K562 (cell line): ENCODE data around the gene GGT6. TPM values are rescaled to one million over a fixed set of nuclear protein-coding genes. Genes with fewer than 3 reads are reported as not detected.

Experiments
- DMBX1 ChIP-seq: fragments of 250-450 bp; sonication (Bioruptor Pico); IDR thresholded peaks from 2 replicates; pipeline ENCODE4 v1.8.0; 2022; ENCODE audit warnings: inconsistent platforms, mild to moderate bottlenecking, moderate library complexity, borderline replicate concordance
- FUS ChIP-seq: fragments of 200-400 bp; formaldehyde crosslinking; optimal IDR thresholded peaks from 2 replicates; pipeline ENCODE3; 2017; ENCODE audit warnings: low read depth, low read length
- L3MBTL2 ChIP-seq: fragments of 450-650 bp; IDR thresholded peaks from 2 replicates; pipeline ENCODE4 v1.6.1; 2016; ENCODE audit warnings: mild to moderate bottlenecking, moderate library complexity
- MAFK ChIP-seq: IDR thresholded peaks from 2 replicates; pipeline ENCODE4 v1.6.1; 2011; ENCODE audit warnings: low read length, improper control_type of control experiment
- NR2F6 ChIP-seq: fragments of 450-650 bp; formaldehyde crosslinking; IDR thresholded peaks from 2 replicates; pipeline ENCODE4 v1.4.0; 2020; ENCODE audit warnings: mild to moderate bottlenecking
- NUFIP1 ChIP-seq: fragments of 450-650 bp; IDR thresholded peaks from 2 replicates; pipeline ENCODE4 v1.6.1; 2018; ENCODE audit not compliant: partially characterized antibody
- SREBF2 ChIP-seq: sonication (generic); formaldehyde crosslinking; IDR thresholded peaks from 2 replicates; pipeline ENCODE4 v1.4.0; 2020; ENCODE audit warnings: mild to moderate bottlenecking, missing genetic modification reagents
- STAG1 ChIP-seq: sonication (generic); formaldehyde crosslinking; IDR thresholded peaks from 2 replicates; pipeline ENCODE4 v1.5.0; 2020; ENCODE audit warnings: missing genetic modification reagents, borderline replicate concordance
- TRIM28 ChIP-seq: fragments of 450-650 bp; IDR thresholded peaks from 2 replicates; pipeline ENCODE4 v1.6.1; 2017
- U2AF2 ChIP-seq: fragments of 200-400 bp; formaldehyde crosslinking; optimal IDR thresholded peaks from 2 replicates; pipeline ENCODE3; 2017; ENCODE audit warnings: low read depth, mild to moderate bottlenecking, low read length
- XRCC4 ChIP-seq: IDR thresholded peaks from one replicate; pipeline ENCODE4 v1.6.1; 2011; ENCODE audit not compliant: insufficient read depth, insufficient read length; ENCODE audit errors: extremely low read depth
- ZBED1 ChIP-seq: IDR thresholded peaks from 2 replicates; pipeline ENCODE4 v1.6.1; 2014
- ZFP36 ChIP-seq: fragments of 150-350 bp; IDR thresholded peaks from 2 replicates; pipeline ENCODE4 v1.6.1; 2018; ENCODE audit warnings: low read length, low read depth; ENCODE audit not compliant: partially characterized antibody
- ZKSCAN1 ChIP-seq: fragments of 150-350 bp; IDR thresholded peaks from 2 replicates; pipeline ENCODE4 v1.6.1; 2016; ENCODE audit warnings: low read depth, low read length
- ZNF217 ChIP-seq: sonication (generic); formaldehyde crosslinking; IDR thresholded peaks from 2 replicates; pipeline ENCODE4 v1.8.0; 2022; ENCODE audit warnings: mild to moderate bottlenecking, missing genetic modification reagents
- ZNF324 ChIP-seq: fragments of 250-450 bp; sonication (Bioruptor Pico); IDR thresholded peaks from 2 replicates; pipeline ENCODE4 v1.4.0; 2020; ENCODE audit warnings: mild to moderate bottlenecking
- ZNF354B ChIP-seq: fragments of 250-450 bp; sonication (Bioruptor Pico); IDR thresholded peaks from 2 replicates; pipeline ENCODE4 v1.4.0; 2020
- ZNF384 ChIP-seq: IDR thresholded peaks from 2 replicates; pipeline ENCODE4 v1.6.1; 2012; ENCODE audit warnings: low read depth, low read length, improper control_type of control experiment
- ZNF696 ChIP-seq: fragments of 250-450 bp; sonication (Bioruptor Pico); conservative IDR thresholded peaks from 2 replicates; pipeline ENCODE4 v1.4.0; 2020; ENCODE audit warnings: mild to moderate bottlenecking, moderate library complexity
- polyA plus RNA-seq, 8 experiments: library from polyadenylated mRNA; depleted of rRNA in 4 of 8; stranded (reverse) in 5 of 8; unstranded in 3 of 8; fragments of >200 nt; fragmentation: Nextera tagmentation in 2 of 8; fragmentation: Illumina TruSeq in 1 of 8; extraction: Ambion mirVana in 2 of 8; extraction: Trizol in 1 of 8; gene quantifications; 2 replicates each; pipeline versions ENCODE4 v1.2.1 to v1.2.3, GENCODE V29; 2011 to 2014; ENCODE audit warnings: inconsistent platforms in 1 of 8, missing spikeins in 1 of 8
- total RNA-seq, 7 experiments: library from RNA; depleted of rRNA in 6 of 7; stranded (reverse); fragments of >200 nt in 6 of 7; fragmentation: Illumina TruSeq in 2 of 7; extraction: Trizol in 2 of 7; gene quantifications; 2 replicates each; pipeline versions ENCODE4 v1.2.1 to v1.2.3, GENCODE V29; 2011 to 2021; ENCODE audit warnings: low replicate concordance in 1 of 7
- TF ChIP-seq, protein P1 (sequence below): fragments of 250-450 bp; sonication (Bioruptor Pico); IDR thresholded peaks from 2 replicates; pipeline ENCODE4 v1.6.1; 2021; ENCODE audit warnings: mild to moderate bottlenecking
- TF ChIP-seq, protein P2 (sequence below): fragments of 450-650 bp; formaldehyde crosslinking; IDR thresholded peaks from 2 replicates; pipeline ENCODE4 v1.4.0; 2020; ENCODE audit warnings: mild to moderate bottlenecking
- TF ChIP-seq, protein P3 (sequence below): sonication (generic); formaldehyde crosslinking; IDR thresholded peaks from 2 replicates; pipeline ENCODE4 v1.5.0; 2020; ENCODE audit warnings: missing genetic modification reagents
- TF ChIP-seq, protein P4 (sequence below): sonication (generic); formaldehyde crosslinking; IDR thresholded peaks from 2 replicates; pipeline ENCODE4 v1.4.0; 2020; ENCODE audit warnings: mild to moderate bottlenecking, missing genetic modification reagents

Gene GGT6
- total and polyA plus RNA-seq, 9 of the 15 experiments (the other 6 are each of a cell fraction or from before 2014, with no cell fraction given), result 0.09 TPM; not detected in 8

DNA sequence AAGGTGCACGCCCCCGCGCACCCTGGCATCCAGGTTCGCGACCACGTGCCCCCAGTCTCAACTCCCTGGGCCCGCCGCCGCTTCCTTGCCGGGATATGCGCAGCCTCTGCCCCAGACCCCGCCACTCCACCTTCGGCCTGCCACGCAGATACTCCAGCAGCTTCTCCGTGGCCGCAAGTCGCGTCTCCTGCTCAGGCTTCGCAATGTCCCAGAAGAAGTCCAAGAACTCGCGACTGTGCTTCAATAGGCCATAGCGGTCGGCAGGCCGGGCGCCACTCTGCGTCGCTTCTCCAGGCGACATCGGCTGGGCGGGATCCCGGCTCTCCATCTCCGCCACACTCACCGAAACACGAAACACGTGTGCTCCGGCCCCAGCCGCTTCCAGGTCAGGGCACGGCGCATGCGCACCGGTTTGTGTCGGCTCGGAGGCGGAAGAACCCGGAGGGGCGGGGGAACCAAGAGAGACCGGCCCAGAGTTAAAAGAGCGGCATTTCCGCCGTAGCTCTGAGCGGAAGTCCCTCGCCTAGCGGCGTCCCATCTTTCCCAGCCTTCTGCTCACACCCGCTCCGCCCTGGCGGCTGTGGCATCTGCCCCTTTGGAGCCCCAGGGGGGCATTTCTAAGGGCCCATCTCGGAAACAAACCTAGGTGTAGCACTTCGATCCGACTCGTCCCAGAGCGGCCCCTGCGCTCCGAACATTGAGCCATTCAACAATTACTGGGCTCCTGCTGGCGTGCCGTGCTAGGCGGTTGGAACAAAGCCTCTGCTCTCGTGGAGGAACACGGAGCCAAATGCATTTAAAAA, 5.2 kb downstream of the GGT6 start, which contains the start of gene MYBBP1A (continued):
- TF ChIP-seq, protein P1, sequence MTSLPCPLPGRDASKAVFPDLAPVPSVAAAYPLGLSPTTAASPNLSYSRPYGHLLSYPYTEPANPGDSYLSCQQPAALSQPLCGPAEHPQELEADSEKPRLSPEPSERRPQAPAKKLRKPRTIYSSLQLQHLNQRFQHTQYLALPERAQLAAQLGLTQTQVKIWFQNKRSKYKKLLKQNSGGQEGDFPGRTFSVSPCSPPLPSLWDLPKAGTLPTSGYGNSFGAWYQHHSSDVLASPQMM, result no peak
- TF ChIP-seq DMBX1 (CRISPR knock-in tag) (no peak), SREBF2 (CRISPR knock-in tag) (no peak), NR2F6 (CRISPR knock-in tag) (no peak), TRIM28 (no peak), ZNF217 (CRISPR knock-in tag) (no peak), NUFIP1 (no peak), STAG1 (CRISPR knock-in tag) (no peak), ZBED1 (no peak), ZNF354B (CRISPR knock-in tag) (no peak), ZFP36 (no peak), FUS (no peak), ZKSCAN1 (no peak), ZNF696 (no peak), ZNF384 (no peak), ZNF324 (no peak), MAFK (no peak), U2AF2 (no peak), XRCC4 (no peak), L3MBTL2 (peak; percentile 82)
- TF ChIP-seq, protein P2, sequence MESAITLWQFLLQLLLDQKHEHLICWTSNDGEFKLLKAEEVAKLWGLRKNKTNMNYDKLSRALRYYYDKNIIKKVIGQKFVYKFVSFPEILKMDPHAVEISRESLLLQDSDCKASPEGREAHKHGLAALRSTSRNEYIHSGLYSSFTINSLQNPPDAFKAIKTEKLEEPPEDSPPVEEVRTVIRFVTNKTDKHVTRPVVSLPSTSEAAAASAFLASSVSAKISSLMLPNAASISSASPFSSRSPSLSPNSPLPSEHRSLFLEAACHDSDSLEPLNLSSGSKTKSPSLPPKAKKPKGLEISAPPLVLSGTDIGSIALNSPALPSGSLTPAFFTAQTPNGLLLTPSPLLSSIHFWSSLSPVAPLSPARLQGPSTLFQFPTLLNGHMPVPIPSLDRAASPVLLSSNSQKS (CRISPR knock-in tag), result no peak
- TF ChIP-seq, protein P3, sequence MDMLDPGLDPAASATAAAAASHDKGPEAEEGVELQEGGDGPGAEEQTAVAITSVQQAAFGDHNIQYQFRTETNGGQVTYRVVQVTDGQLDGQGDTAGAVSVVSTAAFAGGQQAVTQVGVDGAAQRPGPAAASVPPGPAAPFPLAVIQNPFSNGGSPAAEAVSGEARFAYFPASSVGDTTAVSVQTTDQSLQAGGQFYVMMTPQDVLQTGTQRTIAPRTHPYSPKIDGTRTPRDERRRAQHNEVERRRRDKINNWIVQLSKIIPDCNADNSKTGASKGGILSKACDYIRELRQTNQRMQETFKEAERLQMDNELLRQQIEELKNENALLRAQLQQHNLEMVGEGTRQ (CRISPR knock-in tag), result peak; percentile 51
- TF ChIP-seq, protein P4, sequence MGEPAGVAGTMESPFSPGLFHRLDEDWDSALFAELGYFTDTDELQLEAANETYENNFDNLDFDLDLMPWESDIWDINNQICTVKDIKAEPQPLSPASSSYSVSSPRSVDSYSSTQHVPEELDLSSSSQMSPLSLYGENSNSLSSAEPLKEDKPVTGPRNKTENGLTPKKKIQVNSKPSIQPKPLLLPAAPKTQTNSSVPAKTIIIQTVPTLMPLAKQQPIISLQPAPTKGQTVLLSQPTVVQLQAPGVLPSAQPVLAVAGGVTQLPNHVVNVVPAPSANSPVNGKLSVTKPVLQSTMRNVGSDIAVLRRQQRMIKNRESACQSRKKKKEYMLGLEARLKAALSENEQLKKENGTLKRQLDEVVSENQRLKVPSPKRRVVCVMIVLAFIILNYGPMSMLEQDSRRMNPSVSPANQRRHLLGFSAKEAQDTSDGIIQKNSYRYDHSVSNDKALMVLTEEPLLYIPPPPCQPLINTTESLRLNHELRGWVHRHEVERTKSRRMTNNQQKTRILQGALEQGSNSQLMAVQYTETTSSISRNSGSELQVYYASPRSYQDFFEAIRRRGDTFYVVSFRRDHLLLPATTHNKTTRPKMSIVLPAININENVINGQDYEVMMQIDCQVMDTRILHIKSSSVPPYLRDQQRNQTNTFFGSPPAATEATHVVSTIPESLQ (CRISPR knock-in tag), result no peak
